Measurements from ENCODE around the gene KCNG4.
"Not testable (repeated sequence)": the region's sequence is repeated elsewhere in the genome, so short reads cannot be mapped to it uniquely, and the experiment has no call there.

Gene KCNG4

DNA sequence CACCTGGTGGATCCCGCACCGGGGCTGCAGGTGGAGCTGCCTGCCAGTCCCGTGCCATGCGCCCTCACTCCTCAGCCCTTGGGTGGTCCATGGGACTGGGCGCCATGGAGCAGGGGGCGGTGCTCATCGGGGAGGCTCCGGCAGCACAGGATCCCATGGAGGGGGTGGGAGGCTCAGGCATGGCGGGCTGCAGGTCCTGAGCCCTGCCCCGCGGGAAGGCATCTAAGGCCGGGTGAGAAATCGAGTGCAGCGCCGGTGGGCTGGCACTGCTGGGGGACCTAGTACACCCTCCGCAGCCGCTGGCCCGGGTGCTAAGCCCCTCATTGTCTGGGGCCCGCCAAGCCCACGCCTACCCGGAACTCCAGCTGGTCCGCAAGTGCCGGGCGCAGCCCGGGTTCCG lies 35.3 kb downstream of the KCNG4 start:
- DNase-seq, result not testable (repeated sequence)

DNA sequence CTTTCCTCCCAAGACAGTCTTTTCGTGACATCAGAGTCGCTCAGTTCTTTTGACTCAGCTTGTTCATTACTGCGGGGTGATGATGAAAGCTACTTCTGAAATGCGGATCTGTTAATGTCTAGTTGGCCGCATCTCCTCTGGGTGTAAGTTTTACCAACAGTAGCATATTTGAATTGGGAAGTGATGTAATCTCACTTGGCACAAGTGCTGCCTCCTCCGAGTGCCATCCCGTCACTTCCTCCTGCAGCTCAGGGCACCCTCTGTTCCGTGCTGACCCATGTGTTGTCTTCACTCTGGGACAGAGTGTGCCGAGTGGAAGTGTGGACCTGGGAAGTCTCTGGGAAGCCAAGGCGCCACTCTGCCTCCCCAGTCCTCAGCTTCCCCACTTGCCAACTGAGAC lies 40.0 kb downstream of the KCNG4 start:
- DNase-seq, result no peak

DNA sequence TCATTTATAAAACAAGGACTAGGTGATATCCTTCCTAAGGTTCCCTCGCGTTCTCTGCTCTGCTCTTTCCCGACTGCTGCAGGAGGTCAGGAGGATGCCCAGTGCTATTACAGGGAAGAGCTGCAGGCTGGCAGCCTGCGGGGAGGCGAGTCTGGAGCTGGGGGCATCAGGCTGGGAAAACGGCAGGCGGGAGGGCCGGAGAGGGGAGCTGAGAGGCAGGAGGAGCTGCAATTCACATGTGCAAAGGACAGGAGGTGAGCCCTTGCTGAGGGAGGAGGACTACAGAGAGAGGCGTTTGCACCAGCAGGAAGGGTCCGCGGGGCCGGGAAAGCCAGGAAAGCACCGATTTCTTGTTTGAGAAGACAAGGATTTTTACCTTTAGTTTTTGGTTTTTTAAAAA lies 40.7 kb downstream of the KCNG4 start:
- DNase-seq, result no peak

DNA sequence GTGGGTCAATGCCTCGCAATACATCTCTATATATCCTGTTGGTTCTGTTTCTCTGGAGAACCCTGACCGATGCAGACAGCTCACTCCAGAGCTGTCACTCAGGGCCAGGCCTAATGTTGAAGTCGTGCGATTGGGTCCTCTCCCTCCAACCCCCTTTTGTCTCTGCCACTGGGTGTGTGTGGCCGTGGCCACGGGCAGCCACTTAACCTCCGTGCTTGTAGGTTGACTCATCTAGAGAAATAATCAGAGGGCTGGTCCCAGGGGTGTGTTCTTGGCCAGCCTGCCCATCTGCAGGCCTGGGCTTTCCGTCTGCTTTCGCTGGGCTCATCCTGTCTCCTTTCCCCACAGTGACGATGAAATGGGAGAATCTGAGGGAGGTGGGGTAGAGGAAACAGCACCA lies 41.4 kb downstream of the KCNG4 start:
- no peak for DNase-seq

DNA sequence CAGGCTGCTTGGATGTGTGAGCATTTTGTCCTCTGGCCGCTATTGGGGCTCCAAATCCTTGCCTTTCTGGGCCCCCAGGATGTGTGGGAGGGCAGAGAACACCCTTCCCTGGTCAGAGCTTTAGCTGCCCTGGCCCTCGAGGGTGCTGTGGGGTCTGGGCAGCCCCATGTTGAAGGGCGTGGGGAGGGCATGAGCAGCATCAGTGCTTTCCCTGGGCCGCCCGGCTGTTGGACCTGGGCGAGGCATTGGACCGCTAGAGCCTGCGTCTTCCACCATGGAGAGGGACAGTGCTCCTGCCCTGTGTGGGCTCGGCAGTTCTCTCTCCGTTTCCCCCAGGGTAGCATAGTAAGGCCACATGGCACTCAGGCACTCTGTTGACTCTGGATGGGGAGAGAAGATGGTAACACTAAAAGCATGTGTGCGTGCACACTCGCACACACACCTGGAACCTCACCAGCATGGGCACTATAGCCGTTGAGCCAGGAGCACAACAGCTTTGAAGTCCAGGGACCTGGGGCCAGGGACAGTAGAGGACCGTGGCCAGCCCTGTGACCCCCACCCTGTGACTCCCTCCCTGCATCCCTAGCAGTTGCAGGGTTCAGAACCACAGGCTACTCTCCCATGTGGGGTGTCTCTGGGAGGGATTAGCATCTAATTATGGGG lies 42.2 kb downstream of the KCNG4 start:
- no peak for DNase-seq

DNA sequence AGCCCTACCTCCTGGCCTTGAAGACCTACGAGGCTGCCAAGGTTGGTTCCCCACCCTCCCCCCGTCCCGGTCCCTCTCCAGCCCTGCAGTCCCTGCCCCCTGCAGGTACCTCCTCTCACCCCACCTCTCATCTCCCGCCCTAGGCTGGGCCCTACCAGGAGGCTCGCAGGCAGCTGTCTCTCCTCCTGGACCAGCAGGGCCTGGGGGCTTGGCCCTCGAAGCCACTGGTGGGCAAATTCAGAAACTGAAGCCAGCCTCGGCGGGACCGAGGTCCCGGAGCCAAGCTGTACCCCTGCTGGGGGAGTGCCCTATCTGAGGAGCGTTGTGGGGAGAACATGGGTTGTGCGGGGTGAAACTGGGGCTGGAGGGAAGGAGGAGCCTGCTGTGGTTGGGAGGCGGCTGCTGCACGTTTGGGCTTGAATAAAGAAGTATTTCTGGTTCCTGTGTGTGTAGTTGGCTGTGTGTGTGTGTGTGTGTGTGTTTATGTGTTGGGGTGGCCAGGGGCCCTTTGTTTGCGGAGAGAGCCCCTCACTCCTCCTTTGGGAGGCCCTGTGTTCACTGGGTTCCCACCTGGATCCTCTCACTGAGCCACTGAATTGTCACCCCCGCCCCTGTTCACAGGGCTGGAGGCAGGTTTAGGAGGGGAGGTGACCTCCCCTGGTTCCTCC lies 43.0 kb downstream of the KCNG4 start:
- DNase-seq, result no peak

DNA sequence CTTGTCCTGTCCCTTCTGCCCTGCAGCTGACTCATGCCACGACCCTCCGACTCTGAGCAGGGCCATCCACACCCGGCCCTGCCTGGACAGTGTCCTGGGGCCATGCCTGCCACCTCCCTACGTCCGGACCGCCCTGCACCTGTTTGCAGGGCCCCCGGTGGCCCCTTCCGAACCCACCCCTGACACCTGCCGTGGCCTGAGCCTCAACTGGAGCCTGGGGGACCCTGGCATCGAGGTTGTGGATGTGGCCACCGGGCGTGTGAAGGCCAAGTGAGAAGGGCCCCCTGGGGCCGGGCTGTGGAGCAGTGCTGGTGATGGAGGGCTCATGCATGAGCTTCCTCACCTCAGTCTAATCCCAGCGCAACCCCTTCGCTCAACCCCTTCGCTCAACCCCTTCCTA lies 43.7 kb downstream of the KCNG4 start:
- no peak for DNase-seq

DNA sequence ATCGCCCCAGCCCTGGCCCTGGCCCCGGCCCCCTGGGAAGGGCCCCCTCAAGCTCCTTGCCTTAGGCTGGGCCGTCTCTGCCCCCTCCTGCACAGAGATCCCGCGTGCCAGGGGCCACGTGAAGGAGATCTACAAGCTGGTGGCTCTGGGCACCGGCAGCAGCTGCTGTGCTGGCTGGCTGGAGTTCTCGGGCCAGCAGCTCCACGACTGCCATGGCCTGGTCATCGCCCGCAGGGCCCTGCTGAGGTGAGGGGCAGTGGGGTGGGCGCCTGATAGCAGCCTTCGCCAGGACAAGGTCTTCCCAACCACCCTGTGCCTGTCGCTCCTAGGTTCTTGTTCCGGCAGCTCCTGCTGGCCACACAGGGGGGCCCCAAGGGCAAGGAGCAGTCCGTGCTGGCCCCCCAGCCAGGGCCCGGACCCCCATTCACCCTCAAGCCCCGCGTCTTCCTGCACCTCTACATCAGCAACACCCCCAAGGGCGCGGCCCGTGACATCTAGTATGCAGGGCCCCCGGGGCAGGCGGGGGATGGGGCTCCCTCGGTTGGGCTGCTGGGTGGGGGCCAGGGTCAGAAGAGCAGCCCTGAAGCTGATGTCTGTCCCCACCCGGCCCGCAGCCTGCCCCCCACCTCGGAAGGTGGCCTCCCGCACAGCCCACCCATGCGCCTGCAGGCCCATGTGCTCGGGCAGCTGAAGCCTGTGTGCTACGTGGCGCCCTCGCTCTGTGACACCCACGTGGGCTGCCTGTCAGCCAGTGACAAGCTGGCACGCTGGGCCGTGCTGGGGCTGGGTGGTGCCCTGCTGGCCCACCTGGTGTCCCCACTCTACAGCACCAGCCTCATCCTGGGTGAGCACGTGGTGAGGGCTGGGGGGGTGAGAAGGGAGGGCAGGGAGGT lies 44.4 kb downstream of the KCNG4 start:
- DNase-seq, result no peak

DNA sequence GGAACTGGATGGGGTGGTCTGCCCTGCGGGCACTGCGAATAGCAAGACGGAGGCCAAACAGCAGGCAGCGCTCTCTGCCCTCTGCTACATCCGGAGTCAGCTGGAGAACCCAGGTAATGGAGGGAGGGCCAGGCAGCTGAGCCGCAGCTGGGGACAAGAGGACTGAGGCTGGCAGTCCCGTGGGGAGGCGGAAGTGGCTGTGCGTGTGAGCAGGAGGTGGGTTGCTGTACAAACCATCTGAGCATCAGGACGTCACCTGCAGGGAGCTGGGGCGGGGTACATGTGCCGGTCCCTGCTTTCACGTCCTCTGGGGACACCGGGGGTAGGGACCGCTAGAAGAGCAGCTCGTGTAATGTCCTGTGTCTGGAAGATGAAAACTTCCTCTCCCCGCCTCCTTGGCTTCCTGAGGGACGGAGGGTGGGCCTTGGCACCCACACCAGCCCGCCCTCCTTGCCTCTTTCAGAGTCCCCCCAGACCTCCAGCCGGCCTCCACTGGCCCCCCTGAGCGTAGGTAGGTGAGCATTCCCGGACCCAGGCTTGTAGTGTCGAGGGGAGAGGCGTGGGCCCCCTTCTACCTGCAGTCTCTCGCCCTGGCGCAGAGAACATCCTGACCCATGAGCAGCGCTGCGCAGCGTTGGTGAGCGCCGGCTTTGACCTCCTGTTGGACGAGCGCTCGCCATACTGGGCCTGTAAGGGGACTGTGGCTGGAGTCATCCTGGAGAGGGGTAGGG lies 45.2 kb downstream of the KCNG4 start:
- DNase-seq, result peak; percentile 13

DNA sequence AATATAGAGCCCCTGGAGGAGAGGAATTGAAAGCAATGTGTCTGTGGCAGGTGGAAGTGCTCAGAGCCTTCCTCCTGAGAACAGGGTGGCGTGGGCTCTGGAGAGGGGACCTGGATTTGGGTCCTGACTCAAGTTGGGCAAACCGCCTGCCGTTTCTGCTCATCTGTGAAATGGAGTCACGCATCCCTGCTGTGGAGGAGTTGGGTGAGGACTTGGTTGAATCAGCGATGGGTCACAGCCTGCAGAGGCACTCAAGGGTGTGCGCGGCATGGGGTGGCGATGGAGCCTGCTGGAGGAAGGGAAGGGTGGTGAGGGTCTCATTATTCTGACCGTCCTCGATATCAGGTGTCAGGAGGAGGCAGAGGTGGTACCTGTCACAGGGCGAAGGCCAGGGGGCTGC lies 45.8 kb downstream of the KCNG4 start:
- no peak for DNase-seq

DNA sequence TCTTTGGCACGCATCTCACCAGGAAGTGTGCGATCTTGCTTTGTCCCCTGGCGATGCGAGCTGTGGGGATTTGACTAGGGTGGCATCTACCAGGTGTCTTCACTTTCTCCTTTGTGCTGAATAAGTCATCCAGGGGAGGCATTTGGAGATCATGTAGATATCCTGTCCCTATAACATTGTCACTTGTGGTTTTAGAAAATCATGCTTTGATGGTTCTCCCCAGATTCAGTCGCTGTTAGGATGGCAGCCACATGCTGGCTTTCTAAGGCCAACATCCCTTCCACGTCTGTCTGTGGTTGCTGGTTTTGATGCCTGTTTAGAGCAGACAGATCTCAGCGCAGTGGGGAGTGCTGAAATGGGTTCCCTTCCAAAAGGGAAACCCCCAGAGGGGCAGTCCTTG lies 46.3 kb downstream of the KCNG4 start:
- DNase-seq, result no peak

DNA sequence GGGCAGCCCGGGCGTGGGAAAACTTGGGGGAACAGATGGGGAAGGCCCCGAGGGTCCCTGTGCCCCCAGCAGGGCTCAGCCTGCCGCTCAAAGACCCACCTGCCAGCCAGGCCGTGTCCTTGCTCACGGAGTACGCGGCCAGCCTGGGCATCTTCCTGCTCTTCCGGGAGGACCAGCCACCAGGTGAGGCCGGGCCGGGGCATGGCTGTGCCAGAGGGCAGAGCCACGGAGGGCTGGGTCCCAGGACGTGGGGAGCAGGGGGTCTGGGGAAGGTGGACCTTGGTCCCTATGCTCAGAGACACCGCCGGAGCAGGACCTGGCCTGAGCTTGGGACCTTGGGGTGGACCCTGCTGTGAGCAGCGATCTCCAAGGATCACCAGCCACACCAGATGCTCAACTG lies 48.3 kb downstream of the KCNG4 start:
- DNase-seq, result no peak

DNA sequence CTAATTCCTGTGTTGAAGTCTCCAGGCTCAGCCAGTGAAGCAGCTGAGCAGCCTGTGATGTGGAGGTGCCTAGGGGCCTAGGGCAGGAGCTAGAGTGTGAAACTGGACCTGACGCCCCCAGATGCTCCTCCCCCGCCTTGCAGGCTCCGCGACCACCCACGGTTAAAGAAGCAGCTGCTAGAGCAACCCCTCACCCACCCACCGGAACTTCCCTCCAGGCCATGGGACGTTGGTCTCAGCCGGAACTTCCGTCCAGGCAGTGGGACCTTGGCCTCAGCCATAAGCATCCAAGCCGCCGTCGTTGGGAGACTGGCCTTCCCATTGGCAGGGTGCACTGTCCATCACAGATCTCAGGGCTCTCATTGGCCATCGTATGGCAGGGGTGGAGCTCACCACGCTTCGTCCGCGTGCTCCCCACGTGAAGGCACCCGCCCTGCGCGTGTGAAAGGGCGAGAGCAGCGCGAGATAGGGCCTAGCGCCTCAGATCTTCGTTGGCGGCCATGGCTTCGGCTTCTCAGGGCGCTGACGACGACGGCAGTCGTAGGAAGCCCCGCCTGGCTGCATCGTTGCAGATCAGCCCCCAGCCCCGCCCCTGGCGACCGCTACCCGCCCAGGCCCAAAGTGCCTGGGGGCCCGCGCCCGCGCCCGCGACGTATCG lies 49.0 kb downstream of the KCNG4 start, which contains the start of gene ADAD2:
Gene ADAD2 (plus strand): TSS at position 427 of the 658 bp plus-strand sequence. CDS start 74 bp downstream, at position 501.
- DNase-seq, result no peak

DNA sequence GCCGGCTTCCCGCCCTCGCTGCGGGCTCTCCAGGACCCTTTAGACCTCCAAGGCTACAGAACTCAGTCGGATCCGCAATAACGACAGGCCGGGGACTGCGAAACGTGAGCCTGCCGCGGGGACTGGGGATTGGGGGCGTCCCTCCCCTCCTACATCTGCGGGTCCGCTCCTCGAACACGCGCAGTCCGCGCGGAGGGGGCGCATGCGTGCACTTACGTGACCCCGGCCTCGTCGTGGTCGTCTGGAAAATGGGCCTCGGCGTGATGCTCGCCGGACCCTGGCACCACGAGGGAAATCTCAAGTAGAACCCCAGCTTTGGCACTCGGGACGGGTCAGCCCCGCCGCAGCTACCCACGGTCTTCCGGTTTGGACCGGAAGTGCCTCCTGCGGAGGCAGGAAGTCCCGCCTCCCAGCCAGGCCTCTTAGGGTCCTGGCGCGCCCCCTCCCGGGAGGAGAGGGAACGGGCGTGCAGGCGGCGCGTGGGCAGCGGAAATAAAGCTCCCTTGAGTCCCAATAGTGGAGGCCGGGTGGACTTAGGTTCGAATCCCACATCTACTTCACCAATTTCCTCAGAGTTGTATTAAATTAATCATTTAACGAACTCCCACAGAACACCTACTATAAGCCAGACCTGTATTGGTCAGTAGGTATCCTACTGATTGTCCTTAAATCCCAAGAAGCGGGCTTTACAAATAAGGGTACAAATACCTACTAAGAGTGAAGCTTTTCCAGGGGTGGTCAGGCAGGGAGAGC lies 53.0 kb downstream of the KCNG4 start, which contains the start of gene TAF1C:
Gene TAF1C (minus strand): TSS at position 373 of the 753 bp plus-strand sequence. CDS start 2,069 bp downstream, outside the sequence.
- peak; percentile 89 for DNase-seq

DNA sequence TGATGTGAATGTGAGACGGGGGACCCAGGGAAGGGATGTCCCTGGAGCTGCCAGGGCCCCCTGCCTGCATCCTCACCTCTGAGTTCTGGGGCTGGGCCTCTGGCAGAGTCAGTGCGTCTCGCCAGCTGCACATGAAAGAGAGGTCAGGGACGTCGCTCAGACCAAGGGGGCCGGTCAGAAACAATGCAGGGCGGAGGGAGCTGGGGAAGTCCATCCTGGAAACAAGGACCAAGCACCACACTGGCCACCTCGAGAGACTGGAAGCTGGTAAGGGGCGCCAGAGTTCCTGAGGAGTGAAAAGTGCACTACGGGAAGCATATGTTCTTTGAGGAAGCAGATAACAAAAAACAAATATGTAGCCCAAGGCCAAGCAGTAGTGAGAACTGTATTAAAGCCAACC lies 55.0 kb downstream of the KCNG4 start:
- DNase-seq, result no peak

DNA sequence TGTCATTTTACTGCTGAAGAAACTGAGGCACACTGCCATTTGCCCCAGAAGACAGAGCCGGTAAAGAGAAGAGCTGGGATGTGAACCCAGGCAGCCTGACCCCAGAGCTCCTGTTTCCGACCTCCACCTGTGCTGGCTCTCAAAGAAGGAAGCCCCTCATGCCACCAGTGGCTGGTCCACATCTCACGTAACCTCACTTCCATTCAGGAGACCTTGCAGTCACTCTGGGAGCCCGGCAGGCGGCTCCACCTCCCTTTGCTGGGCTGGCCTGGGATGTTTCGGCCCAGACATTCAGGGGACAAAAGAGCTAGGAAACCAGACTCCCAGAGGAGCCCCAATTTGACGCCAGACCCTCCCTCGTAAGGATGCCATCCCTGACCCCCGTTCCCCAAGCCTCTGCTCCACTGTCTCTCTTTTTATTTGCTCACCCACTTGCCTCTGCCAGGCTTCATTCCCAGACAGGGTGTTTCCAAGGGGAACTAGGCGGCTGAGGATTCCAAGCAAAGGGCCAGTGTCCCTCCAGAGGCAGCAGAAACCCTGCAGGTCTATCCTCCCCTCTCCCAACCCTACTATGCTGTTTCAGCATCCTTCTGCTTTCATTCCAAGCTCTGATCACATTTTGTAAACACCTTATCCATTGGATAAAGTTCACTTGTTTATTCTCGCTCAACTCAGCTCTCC lies 55.8 kb downstream of the KCNG4 start:
- DNase-seq, result no peak

DNA sequence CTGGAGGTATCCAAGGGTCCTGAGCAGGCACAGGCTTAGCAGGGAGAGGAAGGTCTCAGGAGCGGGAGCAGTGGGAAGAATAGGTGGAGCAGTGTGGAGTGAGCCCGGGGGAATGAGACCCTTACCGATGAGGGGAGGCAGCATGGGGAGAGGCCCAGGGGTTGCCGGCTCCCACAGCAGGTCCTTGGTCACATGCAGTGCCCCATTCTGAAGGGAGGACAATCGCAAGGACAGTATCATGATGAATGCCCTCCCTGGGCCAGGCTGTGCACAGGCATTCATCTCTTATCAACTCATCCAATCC lies 56.3 kb downstream of the KCNG4 start:
- DNase-seq, result no peak

DNA sequence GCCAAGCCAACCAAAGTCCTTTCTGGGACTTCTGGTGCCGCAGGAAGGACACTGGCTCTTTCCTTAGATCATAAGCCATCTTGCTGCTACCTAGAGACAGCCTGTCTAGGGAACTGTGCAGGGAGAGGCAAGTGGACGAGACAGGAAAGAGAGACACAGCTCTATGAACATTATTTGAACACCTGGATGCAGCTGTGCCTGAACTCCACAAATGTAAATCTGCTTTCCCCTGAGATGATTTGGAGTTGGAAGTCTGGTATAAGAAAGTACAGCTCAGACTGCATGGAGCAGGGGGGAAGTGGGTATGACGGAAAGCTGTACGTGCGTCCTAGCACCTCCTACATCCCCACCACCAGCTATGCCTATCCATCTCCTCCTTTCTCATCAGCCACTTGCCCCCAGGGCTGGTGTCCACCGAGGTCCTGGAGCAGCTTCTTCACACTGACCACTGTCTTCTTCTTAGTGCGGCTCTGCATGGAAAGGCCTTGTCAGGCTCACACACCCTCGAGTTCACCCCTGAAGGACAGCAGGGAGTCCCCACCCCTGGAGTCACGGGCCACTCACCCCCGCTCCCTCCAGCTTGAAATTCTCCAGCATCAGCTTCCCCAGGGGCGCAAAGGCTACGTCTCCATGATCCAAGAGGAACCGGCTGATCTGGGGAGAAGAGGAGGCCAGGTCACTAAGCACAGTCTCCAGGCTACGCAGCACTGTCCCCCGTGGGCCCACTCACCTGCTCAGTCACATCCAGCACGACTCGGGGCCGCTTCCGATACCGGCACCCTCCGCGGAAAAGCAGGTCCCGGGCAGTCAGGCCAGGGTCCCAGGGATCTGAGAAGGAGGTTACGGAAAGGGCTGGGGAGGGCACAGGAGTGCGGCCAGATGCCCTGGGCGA lies 56.9 kb downstream of the KCNG4 start:
- DNase-seq, result no peak

DNA sequence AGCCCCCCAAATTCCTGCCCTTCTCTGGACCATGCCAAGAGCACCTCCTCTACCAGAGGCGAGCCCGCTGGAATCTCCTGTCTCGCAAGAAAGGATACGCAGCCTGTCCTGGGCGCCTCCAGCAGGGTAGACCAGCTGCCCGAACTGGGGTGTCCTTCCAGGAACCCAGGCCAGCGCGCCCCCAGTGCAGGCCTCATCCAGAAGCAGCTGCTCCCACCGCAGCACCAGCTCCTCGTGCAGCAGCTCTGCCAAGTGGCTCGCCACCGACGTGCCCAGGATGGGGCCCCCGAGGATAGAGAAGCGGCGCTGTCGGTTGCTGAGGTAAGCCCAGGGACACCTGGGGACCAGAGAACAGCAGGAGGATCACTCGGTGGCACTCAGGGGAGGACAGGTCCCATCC lies 57.7 kb downstream of the KCNG4 start:
- DNase-seq, result no peak
